GM12878 (cell line): Measurements from ENCODE around the gene LRIT3.

Experiments used
- CEBPB ChIP-seq, 2 experiments: fragments of 150-350 bp in 1 of 2; IDR thresholded peaks; 2 replicates each; pipeline ENCODE4 v1.6.1; 2012 to 2014; ENCODE audit warnings: low read depth in 2 of 2, low read length in 2 of 2, borderline replicate concordance in 1 of 2, inconsistent platforms in 1 of 2
- CTCF ChIP-seq, 3 experiments: IDR thresholded peaks in 2 of 3; conservative IDR thresholded peaks in 1 of 3; 2 replicates each; pipeline ENCODE4 v1.5.1; 2011; ENCODE audit warnings: low read depth in 3 of 3, low read length in 3 of 3, mild to moderate bottlenecking in 3 of 3, control low read depth in 2 of 3, moderate library complexity in 2 of 3, inconsistent platforms in 1 of 3, mixed read lengths in 1 of 3; ENCODE audit not compliant: control insufficient read depth in 2 of 3, insufficient read depth in 1 of 3; ENCODE audit errors: extremely low read depth in 1 of 3
- JUND ChIP-seq: IDR thresholded peaks from 2 replicates; pipeline ENCODE4 v1.6.1; 2012; ENCODE audit warnings: low read depth, mild to moderate bottlenecking, low read length, improper control_type of control experiment, moderate library complexity
- POLR2A ChIP-seq: IDR thresholded peaks from 2 replicates; pipeline ENCODE4 v1.6.1; 2011; ENCODE audit warnings: low read depth, mild to moderate bottlenecking, low read length
- REST ChIP-seq: IDR thresholded peaks from 2 replicates; pipeline ENCODE4 v1.6.1; 2012; ENCODE audit warnings: mild to moderate bottlenecking, low read depth, low read length
- RFX5 ChIP-seq: IDR thresholded peaks from 2 replicates; pipeline ENCODE4 v1.6.1; 2011; ENCODE audit warnings: low read depth, low read length, improper control_type of control experiment
- SMC3 ChIP-seq: IDR thresholded peaks from 2 replicates; pipeline ENCODE4 v1.6.1; 2011; ENCODE audit warnings: low read length, improper control_type of control experiment, borderline replicate concordance
- TARDBP ChIP-seq: IDR thresholded peaks from 2 replicates; pipeline ENCODE4 v1.6.1; 2016; ENCODE audit warnings: borderline replicate concordance
- YY1 ChIP-seq: IDR thresholded peaks from 2 replicates; pipeline ENCODE4 v1.6.1; 2011; ENCODE audit warnings: low read depth, mild to moderate bottlenecking, low read length
- ZNF217 ChIP-seq: fragments of 450-650 bp; IDR thresholded peaks from 2 replicates; pipeline ENCODE4 v1.6.1; 2017; ENCODE audit warnings: antibody characterized with exemption, mild to moderate bottlenecking
- ZSCAN29 ChIP-seq: fragments of 450-650 bp; IDR thresholded peaks from 2 replicates; pipeline ENCODE4 v1.6.1; 2017; ENCODE audit warnings: mild to moderate bottlenecking, moderate library complexity

GRCh38 chr4:109827672-109828071, 20.2 kb upstream of the LRIT3 start, which contains the start of gene RRH:
- TF ChIP-seq YY1 (no peak), CTCF (IDR thresholded peaks at IDR 0.05 in 2 of 3, conservative IDR thresholded peaks at IDR 0.05 in 1 of 3; ENCODE audit: control insufficient read depth in 2 of 3, extremely low read depth in 1 of 3, insufficient read depth in 1 of 3, low read depth in 3 of 3, low read length in 3 of 3) (no peak), ZNF217 (no peak), POLR2A (no peak), JUND (no peak), REST (no peak), CEBPB (IDR thresholded peaks at IDR 0.05; ENCODE audit: borderline replicate concordance in 1 of 2, low read depth in 2 of 2, low read length in 2 of 2) (no peak), RFX5 (no peak), TARDBP (no peak), SMC3 (no peak), ZSCAN29 (no peak)
